KBM-7 (cell line): ENCODE data around the gene GRIK2.

Experiments used
- DNase-seq: peaks from one replicate; pipeline ENCODE4 v3.0.0-alpha.2; 2015
- in situ Hi-C: fragments of 300-500 bp; cut with MboI; formaldehyde crosslinking; loops from 2 replicates; pipeline ENCODE4 v1.14.3; 2020; ENCODE audit warnings: low sequenced_read_pairs, low pct_unique_long_range_greater_than_20kb, mixed read lengths

The GRIK2 gene

DNA sequence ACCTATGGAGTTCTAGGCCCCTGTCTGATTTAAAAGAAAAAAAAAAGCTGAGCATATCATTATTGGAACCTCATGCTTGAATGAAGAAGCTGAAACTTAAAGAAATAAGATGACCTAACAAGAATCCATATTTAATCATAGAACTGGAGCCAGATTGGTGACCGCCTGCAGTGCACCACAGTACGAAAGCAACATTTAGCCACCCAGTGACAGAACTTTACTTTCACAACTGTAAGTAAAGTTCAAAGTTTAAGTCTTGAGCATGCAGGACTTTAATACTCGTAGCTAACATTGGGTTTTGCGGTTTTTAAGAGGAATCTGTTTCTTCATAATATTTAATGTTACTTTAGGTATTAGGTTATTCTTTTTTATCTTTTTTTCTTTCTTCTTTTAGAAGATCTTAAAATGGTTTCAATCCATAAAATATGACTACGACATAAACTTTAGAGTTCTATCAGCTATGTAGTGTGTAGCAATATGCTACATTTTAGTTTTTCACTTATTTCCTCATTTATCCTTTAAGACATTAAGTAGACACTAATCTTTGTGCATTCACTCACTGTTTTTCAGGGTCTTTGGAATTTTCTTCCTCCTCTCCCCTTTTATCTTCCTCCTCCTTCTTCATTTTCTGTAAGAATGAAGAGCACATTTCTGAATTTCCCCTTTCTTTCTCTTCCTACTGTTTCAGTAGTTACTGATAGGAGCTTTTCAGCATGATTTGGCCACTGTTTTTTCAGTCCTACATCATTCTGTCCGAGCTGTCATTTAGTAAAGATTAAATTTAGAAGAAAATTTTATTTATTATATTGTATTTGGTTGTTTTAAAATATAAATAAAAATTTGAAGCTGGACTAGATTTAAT lies 514.1 kb downstream of the GRIK2 start:
- no peak for DNase-seq
- in situ Hi-C loops = no loop called here

DNA sequence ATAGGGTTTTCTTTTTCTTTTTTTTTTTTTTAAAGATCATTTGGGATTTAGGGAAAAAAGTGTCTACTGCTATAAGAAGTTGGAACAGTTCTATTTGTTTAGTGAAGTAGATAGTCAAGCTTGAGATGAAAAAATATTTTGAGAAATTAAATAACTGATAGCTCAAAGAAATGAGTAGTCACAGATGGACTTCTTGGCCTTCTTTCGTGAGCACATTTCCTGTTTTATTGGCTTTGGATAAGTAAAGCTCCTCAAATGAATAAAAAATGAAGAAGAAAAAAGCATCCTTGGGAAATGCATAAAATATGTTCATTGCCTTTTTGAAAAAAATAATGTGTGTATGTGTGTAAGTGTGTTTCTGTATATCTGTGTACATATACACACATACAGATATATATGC lies 515.9 kb downstream of the GRIK2 start:
- no peak for DNase-seq
- in situ Hi-C loops = no loop called here

DNA sequence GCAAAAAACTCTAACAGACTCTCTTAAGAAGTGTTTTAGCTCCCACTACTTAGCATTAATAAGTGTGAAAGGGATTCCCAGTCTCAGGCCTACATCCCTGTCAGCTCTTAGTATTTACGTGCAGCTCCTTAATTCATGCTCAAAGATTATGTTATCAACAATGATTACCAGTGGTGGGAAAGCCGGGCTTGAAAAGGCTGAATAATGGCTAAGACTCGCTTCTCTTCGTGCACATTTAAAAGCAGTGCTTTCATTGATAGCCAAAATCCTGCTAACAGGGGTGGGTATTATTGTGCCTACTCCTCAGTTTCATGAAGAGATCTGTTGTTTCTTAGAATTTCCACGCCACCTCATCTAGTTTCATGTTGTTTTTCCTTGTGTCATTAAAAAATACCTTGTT lies 518.8 kb downstream of the GRIK2 start:
- in situ Hi-C loops = no loop called here
- no peak for DNase-seq

DNA sequence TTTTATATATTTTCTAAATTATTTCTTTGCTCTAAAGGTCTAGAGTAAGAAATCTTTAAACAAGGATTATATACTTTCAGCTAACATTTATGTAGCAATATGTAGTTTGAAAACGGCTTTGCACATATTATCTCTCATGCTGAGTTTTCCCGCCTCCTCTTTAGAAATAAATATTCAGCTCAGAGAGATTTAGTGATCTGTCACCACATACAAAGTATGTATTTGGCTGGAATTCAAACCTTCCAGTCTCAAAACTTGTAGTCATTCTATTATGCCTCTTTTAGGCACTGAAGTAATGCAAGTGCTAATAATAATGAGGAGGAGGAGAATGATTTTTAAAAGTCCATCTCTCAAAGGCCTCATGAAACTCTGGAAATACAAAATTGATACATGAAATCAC lies 525.0 kb downstream of the GRIK2 start:
- no peak for DNase-seq
- in situ Hi-C loops = no loop called here

DNA sequence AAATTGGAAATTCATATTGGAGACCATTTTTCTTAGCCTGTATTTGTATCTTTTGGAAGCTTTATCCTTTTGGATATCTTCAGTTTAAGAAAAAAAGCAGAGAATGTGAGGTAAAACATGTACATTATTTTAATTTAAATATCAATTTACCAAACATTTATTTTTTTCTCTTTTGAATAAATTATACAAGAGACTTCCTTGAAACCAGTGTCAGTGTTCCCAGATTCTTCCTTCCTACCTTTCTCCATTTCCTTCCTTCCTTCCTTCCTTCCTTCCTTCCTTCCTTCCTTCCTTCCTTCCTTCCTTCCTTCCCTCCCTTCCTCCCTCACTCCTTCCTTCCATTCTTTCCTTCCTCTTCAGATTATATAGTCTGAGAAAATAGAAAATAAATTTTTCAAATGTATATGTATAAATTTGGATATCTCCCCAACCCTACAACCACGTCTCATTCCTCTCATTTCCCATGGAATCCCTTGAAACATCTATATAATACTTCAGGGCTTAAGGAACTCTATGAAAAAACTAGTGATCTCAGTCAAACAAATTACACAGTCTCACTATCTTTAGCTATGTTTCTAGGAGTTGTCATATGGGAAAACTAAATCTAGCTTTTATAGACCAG lies 528.4 kb downstream of the GRIK2 start:
- DNase-seq = no peak
- in situ Hi-C loops = no loop called here

DNA sequence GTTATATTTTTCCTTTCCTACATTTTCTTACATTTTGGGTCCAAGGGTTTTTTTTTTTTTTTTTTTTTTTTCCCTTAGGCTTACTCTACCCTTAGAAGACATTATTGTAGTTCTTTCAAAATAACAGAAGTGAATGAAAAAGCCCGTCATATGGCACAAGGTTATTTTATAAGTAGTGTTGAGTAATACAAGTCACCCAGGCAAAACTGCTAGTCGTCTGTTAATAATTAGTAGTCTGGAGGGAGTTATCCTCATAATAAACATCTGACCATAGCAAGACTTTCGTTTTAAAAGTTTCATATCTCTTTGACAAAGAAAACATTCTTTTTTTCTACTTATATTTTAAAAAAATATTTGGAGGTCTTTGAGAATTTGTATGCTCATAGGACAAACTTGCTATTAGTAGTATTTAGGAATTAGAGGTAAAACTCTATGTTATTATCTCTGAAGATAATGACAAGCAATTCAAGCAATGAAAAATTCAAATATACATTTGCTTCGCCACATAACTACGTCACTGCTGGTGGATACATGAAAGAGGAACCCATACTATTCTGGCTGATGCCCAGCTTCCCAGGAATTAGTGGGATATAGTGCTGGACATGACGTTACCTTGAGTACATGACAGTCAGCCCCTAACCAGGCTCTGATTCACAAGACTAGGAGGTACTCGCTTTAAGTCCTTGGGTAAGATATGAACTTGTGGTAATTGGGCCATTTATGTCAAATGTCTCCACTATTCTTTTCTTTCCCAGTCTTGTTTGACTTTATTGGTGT lies 532.8 kb downstream of the GRIK2 start:
- in situ Hi-C loops = no loop called here
- DNase-seq = no peak

DNA sequence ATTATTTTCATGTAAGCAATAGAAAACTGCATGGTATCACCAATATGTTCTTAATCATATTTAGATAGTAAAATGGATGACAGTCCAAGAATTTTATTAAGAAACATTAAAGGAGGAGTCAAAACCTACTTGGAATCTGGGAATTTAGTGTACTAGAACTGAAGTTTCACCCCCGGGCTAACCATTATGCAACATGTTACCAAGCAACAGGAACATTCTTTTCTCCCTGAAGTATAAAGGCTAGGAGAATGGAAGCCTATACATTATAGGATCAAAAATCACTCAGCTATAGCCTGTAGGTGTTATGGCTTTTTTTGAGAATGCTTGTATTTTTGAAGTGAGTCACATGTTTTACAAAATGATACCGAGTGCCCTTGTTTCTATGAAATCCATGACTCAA lies 538.3 kb downstream of the GRIK2 start:
- in situ Hi-C loops = no loop called here

DNA sequence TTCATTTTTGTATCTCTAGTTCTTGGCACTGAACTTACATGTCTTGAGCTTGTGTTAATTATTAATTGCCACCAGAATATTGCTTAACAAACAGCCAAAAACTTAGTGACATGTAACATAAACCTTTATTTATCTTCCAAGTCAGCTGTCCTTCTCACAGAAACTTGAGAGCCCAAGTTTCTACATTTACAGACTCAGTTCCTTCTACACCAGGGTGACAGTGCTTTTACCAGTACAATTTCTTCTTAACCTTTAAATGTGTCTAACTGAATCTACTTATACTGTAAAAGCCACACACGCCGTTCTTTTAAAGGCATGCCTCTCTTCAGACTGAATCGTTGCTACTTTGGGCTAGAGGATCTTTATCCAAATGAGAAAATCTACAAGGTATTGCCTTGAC lies 539.2 kb downstream of the GRIK2 start:
- DNase-seq = no peak
- in situ Hi-C loops = no loop called here

More for the DNA sequence above, 538.3 kb downstream of the GRIK2 start:
- no peak for DNase-seq

DNA sequence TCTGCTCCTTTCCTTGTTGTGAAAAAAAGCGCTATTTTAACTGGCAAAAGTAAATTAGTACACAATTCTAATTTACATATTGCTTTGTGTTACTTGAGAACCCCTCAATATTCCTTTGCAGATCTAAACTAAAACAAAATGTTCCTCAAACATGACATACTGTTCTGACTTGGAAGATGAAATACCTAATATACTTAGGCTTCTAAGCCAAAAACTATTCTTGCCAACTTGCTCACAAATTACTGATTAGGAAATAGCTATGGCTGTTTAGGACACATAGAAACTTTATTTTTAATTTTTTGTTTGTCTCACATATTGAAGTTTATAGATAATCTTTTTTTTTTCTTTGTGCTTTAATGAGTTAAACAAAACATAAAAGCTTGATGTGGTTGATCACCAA lies 542.2 kb downstream of the GRIK2 start:
- DNase-seq = no peak
- in situ Hi-C loops = no loop called here

DNA sequence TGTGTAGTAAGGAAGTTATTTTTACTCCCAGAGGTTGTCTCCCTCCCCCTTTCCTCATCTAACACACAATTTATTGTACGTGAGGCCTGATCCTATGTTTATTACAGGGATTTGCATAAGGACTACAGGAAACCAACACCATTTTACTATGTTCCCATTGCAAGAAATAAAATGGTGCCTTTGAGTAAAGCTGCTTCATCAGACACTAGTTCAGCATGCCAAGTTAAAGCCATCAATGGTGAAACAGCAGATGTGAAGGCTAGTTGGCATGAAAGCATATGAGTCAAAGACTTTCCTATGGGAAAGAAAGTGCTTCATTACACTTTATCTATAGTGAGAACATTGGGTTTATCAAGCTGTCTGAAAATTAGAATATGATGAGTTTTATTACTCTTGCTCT lies 543.0 kb downstream of the GRIK2 start:
- in situ Hi-C loops = no loop called here
- no peak for DNase-seq

DNA sequence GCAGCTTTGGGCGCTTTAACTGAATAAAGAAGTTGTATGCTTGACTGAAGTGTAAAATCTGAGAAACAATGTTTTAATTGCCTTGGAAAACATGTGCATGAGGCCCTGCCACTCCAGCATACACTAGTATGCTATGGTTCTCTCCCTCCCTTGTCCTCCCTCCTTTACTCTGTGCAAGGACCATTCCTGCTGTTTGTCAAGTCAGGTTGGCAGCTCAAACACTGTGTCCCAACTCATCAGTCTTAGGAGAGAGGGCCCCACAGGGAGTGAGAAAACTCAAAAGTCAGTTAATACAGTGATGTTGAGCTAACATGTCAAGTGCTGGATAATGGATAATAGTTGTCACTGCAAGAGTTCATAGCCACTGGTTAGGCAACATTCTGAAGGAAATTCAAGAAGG lies 543.6 kb downstream of the GRIK2 start:
- no peak for DNase-seq
- in situ Hi-C loops = no loop called here

DNA sequence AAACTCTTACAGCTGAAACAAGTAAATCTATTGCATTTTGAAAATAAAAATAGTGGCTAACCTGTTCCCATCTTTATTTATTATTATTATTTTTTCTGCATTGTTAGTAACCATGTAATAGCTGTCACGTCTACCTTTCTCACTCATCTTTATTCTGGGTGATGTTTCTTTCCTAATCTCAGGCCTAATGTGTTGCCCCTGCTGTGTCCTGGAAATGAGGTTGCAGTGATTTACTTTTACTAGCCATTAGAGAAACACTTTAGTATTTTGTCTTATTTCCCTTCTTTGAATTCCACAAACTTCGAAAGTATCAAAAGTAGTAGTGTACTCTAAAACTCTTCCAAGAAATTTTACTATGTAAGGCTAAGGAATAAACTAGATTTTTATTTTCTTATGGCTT lies 546.9 kb downstream of the GRIK2 start:
- in situ Hi-C loops = no loop called here
- no peak for DNase-seq

DNA sequence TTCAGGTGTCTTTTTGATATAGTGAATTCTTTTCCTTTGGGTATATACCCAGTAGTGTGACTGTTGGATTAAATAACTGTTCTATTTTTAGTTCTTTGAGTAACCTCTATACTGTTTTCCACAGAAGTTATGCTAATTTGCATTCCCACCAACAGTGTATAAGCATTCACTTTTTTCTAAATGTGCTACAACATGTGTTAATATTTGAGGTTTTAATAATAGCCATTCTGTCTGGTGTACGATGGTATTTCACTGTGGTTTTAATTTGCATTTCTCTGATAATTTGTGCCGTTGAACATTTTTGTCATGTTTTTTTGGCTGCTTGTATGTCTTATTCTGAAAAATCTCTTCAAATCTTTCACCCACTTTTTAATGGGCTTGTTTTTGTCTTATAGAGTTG lies 563.5 kb downstream of the GRIK2 start:
- DNase-seq = no peak
- in situ Hi-C loops = no loop called here

DNA sequence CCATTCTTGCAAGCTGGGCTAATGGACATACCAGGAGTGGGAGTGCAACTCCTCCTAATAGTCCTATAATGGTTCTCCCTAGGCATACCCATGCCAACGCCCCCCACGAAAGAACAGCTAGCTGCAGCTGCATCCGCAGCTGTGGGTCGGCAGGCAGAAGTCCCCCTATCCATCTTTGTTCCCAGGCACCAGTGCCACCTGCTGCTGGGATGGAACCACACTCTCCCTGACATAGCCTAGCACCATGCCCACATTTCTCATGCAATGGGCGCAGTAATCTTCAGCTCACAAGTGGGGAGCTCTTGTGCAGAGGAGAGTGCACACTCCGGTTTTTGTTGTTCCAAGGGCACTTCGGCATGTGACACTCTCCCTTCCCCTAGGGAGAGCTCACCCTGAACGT lies 567.8 kb downstream of the GRIK2 start:
- in situ Hi-C loops = no loop called here
- DNase-seq = no peak

DNA sequence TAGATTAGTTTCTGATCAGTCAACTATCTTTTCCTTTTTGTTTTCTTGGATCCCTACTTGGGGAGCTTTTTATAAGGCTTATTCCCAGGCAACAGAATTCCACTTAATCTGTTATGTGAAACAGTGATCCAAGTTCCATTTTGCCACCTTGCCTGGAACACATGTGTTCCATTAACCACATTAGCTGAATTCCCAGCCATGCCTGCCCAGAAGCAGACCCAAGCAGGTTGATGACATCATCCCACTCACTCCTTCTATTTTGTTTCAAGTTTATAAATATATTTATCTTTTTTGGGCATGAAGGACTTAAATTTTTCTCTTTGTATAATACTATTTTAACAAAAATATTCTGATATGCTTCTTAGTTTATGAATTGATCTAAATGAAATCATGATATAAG lies 587.4 kb downstream of the GRIK2 start:
- in situ Hi-C loops = no loop called here
- DNase-seq = no peak

DNA sequence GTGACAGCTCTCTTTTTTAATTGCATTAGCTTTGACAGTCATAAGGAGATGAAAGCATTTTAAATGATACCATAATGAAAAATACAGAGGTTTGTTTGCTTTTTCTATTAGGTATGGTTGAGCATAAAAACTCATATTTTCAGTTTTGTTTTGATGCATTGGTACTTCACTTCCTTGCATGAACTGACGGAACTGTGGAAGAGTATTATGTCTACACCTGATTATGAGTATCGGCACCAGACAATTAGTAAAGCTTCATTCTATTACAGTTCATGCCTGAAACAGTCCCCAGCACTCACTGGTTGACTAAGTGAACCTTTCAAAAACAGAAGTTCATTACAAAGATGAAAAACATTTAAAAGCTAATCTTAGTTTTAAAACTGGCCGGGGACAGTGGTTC lies 593.0 kb downstream of the GRIK2 start:
- no peak for DNase-seq
- in situ Hi-C loops = no loop called here

DNA sequence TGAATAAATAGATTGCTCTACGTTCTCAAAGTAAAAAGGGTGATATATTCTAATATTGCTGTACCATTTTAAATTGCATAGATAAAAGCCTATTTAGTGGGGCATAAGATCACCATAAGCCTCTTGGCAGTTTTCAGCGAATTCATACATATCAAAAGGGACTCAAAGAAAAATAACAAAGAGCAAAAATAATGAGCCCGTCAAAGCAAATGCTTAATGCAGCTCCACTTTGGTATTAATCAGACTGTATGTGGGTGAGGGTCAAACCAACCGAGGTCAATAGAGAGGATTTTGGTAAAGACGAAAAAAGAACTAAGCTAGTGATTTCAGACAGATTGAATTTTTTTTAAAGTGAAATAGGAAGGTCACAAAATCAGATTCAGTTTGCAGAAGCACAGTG lies 598.8 kb downstream of the GRIK2 start:
- in situ Hi-C loops = no loop called here
- DNase-seq = no peak

DNA sequence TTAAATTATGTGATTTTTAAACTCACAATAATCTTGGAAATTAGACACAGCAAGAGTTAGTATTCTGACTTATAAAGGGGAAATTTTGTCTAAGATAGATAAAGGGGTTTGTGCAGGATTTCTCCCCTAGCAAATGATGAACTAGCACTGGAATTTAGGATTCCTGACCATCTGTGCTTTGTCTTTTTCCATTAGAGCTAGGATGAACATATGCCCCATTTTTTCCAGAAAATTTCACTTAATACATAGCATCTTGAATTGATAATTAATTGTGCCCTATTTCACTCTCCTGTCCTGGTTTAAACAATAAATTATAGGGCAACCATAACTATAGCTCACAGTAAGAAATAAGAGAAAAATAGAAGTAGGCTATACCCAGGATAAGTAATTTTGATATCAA lies 601.0 kb downstream of the GRIK2 start:
- in situ Hi-C loops = no loop called here
- no peak for DNase-seq

DNA sequence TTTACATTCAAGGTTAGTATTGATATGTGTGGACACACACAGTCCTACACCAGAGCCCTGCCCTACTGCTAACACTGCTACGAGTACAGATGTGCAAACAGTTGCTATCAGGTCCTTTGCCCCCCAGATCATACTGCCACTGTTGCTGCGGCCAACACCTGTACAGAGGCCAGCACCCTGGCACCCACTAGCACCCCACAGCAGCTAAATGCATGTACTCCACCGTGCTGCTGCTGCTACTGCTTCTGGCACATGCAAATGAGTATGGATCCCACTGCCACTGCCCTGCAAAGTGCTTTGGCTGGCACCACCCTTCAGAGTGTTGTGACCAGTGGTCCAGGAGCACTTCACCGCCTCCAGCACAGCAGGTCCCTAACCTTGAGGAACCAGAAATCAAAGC lies 621.9 kb downstream of the GRIK2 start:
- in situ Hi-C loops = no loop called here
- DNase-seq = no peak

DNA sequence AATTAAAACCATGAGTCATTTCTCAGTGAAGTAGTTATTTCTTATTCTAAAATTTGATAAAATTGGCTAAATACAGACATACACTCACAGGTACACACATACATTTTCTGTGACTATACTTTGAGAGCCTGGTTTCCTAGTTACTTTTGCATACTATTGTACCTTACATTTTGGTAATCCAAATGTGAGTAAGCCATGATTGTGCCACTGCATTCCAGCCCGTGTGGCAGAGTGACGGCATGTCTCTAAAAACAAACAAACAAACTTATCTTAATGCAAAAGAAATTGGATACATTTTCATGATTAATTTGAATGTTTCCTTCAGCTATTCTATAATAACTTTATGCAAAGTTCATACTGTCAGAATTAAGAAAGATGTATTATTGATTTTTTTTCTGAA lies 628.8 kb downstream of the GRIK2 start:
- DNase-seq = no peak
- in situ Hi-C loops = no loop called here
